Epithelial cell of proximal tubule (primary cell): ENCODE data around the gene AKAP13. TPM values are rescaled to one million over a fixed set of nuclear protein-coding genes. Genes with fewer than 3 reads are reported as not detected.

Experiments used
- DNase-seq: peaks from one replicate; pipeline ENCODE4 v3.0.0-alpha.2; 2011; ENCODE audit warnings: low read depth
- H3K4me3 ChIP-seq: 2 replicates; pipeline ENCODE4 v1.5.1; 2011; ENCODE audit warnings: low read depth, mild to moderate bottlenecking, low read length
- CTCF ChIP-seq: conservative IDR thresholded peaks from 2 replicates; pipeline ENCODE4 v1.5.1; 2012; ENCODE audit warnings: low read depth, mild to moderate bottlenecking, low read length
- total RNA-seq: library from RNA; depleted of rRNA; stranded (reverse); fragments of >200 nt; gene quantifications from 2 replicates; pipeline ENCODE4 v1.2.3, GENCODE V29; 2015

AKAP13 gene
- total RNA-seq, 1 donor from 2014 or later: 40.9 TPM

- DNase-seq: no peak
- H3K4me3 ChIP-seq: no peak overlapping the region
- no peak for TF ChIP-seq CTCF
Measured at GRCh38 chr15:85496551-85497171, 116.3 kb downstream of the AKAP13 start.

GRCh38 chr15:85497172-85497569 is 116.8 kb downstream of the AKAP13 start:
- DNase-seq: no peak
- no peak overlapping the region for H3K4me3 ChIP-seq
- no peak for TF ChIP-seq CTCF

- TF ChIP-seq CTCF: no peak
- no peak overlapping the region for H3K4me3 ChIP-seq
- no peak for DNase-seq
Measured at GRCh38 chr15:85498471-85498870, 118.1 kb downstream of the AKAP13 start.

DNA sequence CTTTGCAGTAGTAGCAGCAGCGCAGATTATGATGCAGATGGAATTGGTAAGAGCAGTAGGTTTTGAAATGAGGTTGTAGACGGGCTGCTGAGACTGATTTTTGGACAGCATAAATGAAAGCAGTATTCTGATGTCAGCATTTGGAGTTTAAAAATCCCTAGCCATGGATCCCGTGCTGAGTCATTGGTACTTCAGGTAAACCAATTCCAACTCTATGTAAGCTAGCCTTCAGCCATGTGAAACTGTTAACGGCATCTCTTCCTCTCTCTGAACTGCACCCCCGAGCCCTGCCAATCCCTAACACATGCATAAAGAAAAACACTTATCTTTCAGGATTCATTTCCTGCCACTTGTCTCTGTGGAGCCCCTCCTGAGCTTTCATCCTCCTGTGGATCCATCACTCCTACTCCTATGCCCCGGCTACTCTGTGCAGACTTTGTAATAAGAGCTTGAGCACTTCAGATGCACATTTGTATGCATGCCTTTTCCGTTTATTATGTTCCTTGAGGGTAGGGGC is 119.0 kb downstream of the AKAP13 start:
- no peak overlapping the region for H3K4me3 ChIP-seq
- no peak for TF ChIP-seq CTCF
- no peak for DNase-seq

DNA sequence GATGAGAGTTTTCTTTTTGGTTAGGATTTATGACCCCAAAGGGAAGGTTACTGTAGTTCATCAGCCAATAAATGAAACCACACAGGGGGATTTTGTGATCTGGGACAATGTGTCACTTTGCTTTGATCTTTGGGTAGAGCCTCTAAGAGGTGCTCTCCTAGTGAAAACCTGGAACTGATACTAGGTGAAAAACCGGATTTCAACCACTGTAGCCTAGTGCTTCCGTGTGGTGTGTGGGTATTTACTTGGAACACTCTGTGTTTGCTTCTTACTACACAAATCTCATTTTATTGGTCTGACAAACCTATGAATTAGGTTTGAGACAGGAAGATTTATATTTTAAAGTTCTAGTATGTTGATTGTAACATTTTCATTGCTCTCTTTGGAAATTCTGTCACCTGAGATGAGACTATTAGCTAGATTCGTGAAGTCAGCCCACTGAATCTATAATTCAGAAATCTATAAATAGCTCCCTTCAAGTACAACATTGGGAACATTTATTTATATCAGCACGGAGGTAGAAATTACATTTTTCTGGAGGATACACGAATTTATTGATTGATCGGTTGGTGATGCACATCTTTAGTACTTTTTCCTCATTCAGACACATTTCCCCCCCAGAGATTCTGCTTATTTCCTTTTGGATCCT is 119.8 kb downstream of the AKAP13 start:
- H3K4me3 ChIP-seq: no peak overlapping the region
- DNase-seq: no peak
- TF ChIP-seq CTCF: no peak

GRCh38 chr15:85500729-85501128 is 120.3 kb downstream of the AKAP13 start:
- no peak for TF ChIP-seq CTCF
- H3K4me3 ChIP-seq: no peak overlapping the region
- no peak for DNase-seq

GRCh38 chr15:85501574-85501973 is 121.2 kb downstream of the AKAP13 start:
- no peak overlapping the region for H3K4me3 ChIP-seq
- no peak for TF ChIP-seq CTCF
- no peak for DNase-seq
